Right renal cortex interstitium (tissue), 3 donors: ENCODE measurements around the gene CD6. TPM values are rescaled to one million over a fixed set of nuclear protein-coding genes. Genes with fewer than 3 reads are reported as not detected.

Source experiments
- DNase-seq, 3 donors: peaks; one replicate each; pipeline ENCODE4 v3.0.0-alpha.2; 2013; ENCODE audit warnings: low read depth in 3 of 3, low spot score in 2 of 3
- polyA plus RNA-seq, 3 donors: library from polyadenylated mRNA; unstranded; fragments of 120-200 nt; gene quantifications; one replicate each; pipeline ENCODE4 v1.2.1, GENCODE V29; 2013; ENCODE audit not compliant: insufficient read length in 3 of 3

The CD6 gene
- polyA plus RNA-seq, 3 donors, result 0.82 to 1.5 (median 1.1) TPM

GRCh38 chr11:61024938-61025820 is 53.7 kb downstream of the CD6 start:
- DNase-seq, result no peak

GRCh38 chr11:61025821-61026120 is 54.3 kb downstream of the CD6 start:
- DNase-seq, result no peak

- no peak for DNase-seq
Measured at GRCh38 chr11:61026121-61027031, 54.9 kb downstream of the CD6 start.

- no peak for DNase-seq
Measured at GRCh38 chr11:61027141-61027840, 55.8 kb downstream of the CD6 start.

GRCh38 chr11:61028135-61028729 is 56.8 kb downstream of the CD6 start:
- no peak for DNase-seq

GRCh38 chr11:61032824-61033223 is 61.3 kb downstream of the CD6 start:
- DNase-seq, result no peak

- DNase-seq, result no peak
Measured at GRCh38 chr11:61033417-61033816, 61.9 kb downstream of the CD6 start.

GRCh38 chr11:61034111-61034510 is 62.6 kb downstream of the CD6 start:
- DNase-seq, result no peak

GRCh38 chr11:61034704-61035525 is 63.4 kb downstream of the CD6 start:
- DNase-seq, result no peak

GRCh38 chr11:61035526-61035835 is 64.0 kb downstream of the CD6 start:
- no peak for DNase-seq

- DNase-seq, result no peak
Measured at GRCh38 chr11:61037441-61038093, 66.1 kb downstream of the CD6 start.

GRCh38 chr11:61039916-61040315 is 68.4 kb downstream of the CD6 start:
- DNase-seq, result no peak

GRCh38 chr11:61041755-61042518 is 70.5 kb downstream of the CD6 start:
- DNase-seq, result no peak

GRCh38 chr11:61042537-61042936 is 71.1 kb downstream of the CD6 start:
- no peak for DNase-seq

- no peak for DNase-seq
Measured at GRCh38 chr11:61042961-61043540, 71.6 kb downstream of the CD6 start.

- no peak for DNase-seq
Measured at GRCh38 chr11:61045271-61045670, 73.8 kb downstream of the CD6 start.

GRCh38 chr11:61046833-61047232 is 75.4 kb downstream of the CD6 start:
- DNase-seq, result no peak

- peak in 1 of 3 donors; percentile 8 for DNase-seq
Measured at GRCh38 chr11:61048368-61049062, 77.0 kb downstream of the CD6 start.
